GM06990 (cell line): ENCODE results near the gene TNNT1.

Experiments used
- DNase-seq: peaks from one replicate; pipeline ENCODE4 v3.0.0-alpha.2; 2011; ENCODE audit not compliant: insufficient read length; ENCODE audit errors: extremely low read depth
- H3K27me3 ChIP-seq: replicated peaks from 2 replicates; pipeline ENCODE4 v1.6.0; 2011; ENCODE audit warnings: low read length; ENCODE audit not compliant: control insufficient read depth, insufficient read depth
- H3K36me3 ChIP-seq: 2 replicates; pipeline ENCODE4 v1.5.1; 2011; ENCODE audit warnings: low read length; ENCODE audit not compliant: control insufficient read depth, insufficient read depth
- H3K4me3 ChIP-seq: replicated peaks from 2 replicates; pipeline ENCODE4 v1.5.1; 2011; ENCODE audit warnings: low read depth, mild to moderate bottlenecking, control low read depth, low read length
- CTCF ChIP-seq: IDR thresholded peaks from 2 replicates; pipeline ENCODE4 v1.5.1; 2011; ENCODE audit warnings: low read length, control low read depth, mild to moderate bottlenecking, inconsistent platforms; ENCODE audit not compliant: insufficient read depth, poor library complexity, severe bottlenecking

Gene TNNT1

GRCh38 chr19:55152017-55152416 is 3.0 kb upstream of the TNNT1 start:
- no peak for TF ChIP-seq CTCF
- no peaks in the 10 kb centered on the region for H3K27me3 ChIP-seq
- no peak overlapping the region for H3K4me3 ChIP-seq
- H3K36me3 ChIP-seq = no peaks in the 10 kb centered on the region
- no peak for DNase-seq

- DNase-seq = no peak
- H3K4me3 ChIP-seq = no peak overlapping the region
- H3K27me3 ChIP-seq = no peaks in the 10 kb centered on the region
- TF ChIP-seq CTCF = no peak
- H3K36me3 ChIP-seq = no peaks in the 10 kb centered on the region
Measured at GRCh38 chr19:55147545-55148251, 1.3 kb downstream of the TNNT1 start.

- no peaks in the 10 kb centered on the region for H3K27me3 ChIP-seq
- no peak overlapping the region for H3K4me3 ChIP-seq
- DNase-seq = no peak
- no peak for TF ChIP-seq CTCF
- H3K36me3 ChIP-seq = no peaks in the 10 kb centered on the region
Measured at GRCh38 chr19:55146705-55147273, 2.2 kb downstream of the TNNT1 start.

- Histone ChIP-seq H3K27me3 (no peaks in the 10 kb centered on the region), H3K36me3 (no peaks in the 10 kb centered on the region), H3K4me3 (no peak overlapping the region)
- no peak for DNase-seq
- TF ChIP-seq CTCF = peak; percentile 75
Measured at GRCh38 chr19:55146078-55146704, 2.8 kb downstream of the TNNT1 start.

GRCh38 chr19:55145232-55145631 is 3.8 kb downstream of the TNNT1 start:
- no peak for TF ChIP-seq CTCF
- Histone ChIP-seq H3K4me3 (no peak overlapping the region), H3K27me3 (no peaks in the 10 kb centered on the region; the same call in 1 of the 2 replicates), H3K36me3 (no peaks in the 10 kb centered on the region)
- DNase-seq = no peak
